ENCODE results near the gene RPSA.

GRCh38 chr3:39409514-39410136 lies 3.1 kb downstream of the RPSA start:
- TF ChIP-seq CTCF (IDR thresholded peaks at IDR 0.05; ENCODE audit: borderline replicate concordance, extremely low read depth, low read length, poor library complexity, severe bottlenecking), result no peak
- TF ChIP-seq EZH2 (IDR thresholded peaks at IDR 0.05; ENCODE audit: borderline replicate concordance, low read depth, low read length, severe bottlenecking), result no peak
